ENCODE measurements around the gene ADAMTS2.

ADAMTS2 gene

DNA sequence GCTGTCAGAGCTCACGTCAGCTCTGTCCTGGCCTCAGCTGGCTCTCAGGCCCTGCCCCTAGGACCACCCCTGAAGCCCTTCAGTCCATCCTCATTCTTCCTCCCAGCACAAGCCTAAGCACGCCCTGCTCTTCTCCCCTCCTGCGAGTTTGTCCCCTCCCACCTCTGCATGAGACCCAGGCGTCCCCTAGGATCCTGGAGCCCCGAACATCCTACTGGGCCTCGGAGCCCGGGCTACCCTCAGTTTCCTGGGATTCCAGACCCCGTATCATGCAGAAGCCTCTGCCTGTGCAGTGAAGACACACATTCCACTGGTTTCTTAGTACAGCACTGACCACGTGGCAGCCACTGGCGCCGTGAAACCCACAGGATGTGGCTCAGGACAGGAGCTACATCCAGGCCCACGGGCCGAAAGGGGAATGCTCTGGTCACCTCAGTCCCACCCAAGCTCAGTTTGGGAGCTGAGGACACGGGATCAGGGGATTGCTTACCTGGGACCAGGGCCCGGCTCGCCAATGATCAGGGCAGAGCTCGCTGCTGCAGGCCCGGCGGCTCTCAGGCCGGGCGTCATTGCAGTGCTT is 220.9 kb downstream of the ADAMTS2 start:
- H2AK5ac ChIP-seq (ENCODE audit: low read length): no peak overlapping the region
- H3K4me2 ChIP-seq (ENCODE audit: low read length): no peak overlapping the region
- DNase-seq: no peak
- no peak overlapping the region for H2BK5ac ChIP-seq (ENCODE audit: low read length)
- no peaks in the 10 kb centered on the region for H3K36me3 ChIP-seq (ENCODE audit: control insufficient read depth, insufficient read depth, low read length)
- no CpG with 5 or more reads among the region's 21 CpGs for WGBS (ENCODE audit: extremely low coverage, insufficient coverage, low lambda C conversion rate)
- no peak overlapping the region for H2BK15ac ChIP-seq (replicated peaks; ENCODE audit: low read depth)
- H3K4me3 ChIP-seq (ENCODE audit: low read length): no peak overlapping the region
- no peaks in the 10 kb centered on the region for H3K27me3 ChIP-seq (ENCODE audit: insufficient read depth, low read length, poor library complexity)
- H3K23ac ChIP-seq (ENCODE audit: low read length): no peak overlapping the region
- H3K4ac ChIP-seq (ENCODE audit: low read depth, low read length): no peak overlapping the region
- H4K8ac ChIP-seq (ENCODE audit: low read depth, low read length): no peak overlapping the region
- H3K18ac ChIP-seq (ENCODE audit: low read length): no peak overlapping the region
- no peak overlapping the region for H4K5ac ChIP-seq (ENCODE audit: low read length)
- H3K56ac ChIP-seq (ENCODE audit: low read length): no peak overlapping the region
- no peak overlapping the region for H3K27ac ChIP-seq (ENCODE audit: low read depth, low read length)
- no peak overlapping the region for H3K9ac ChIP-seq (ENCODE audit: low read length)
- no peaks in the 10 kb centered on the region for H3K4me1 ChIP-seq (ENCODE audit: control insufficient read depth, low read depth, low read length)
- H2BK120ac ChIP-seq (ENCODE audit: low read depth, low read length): no peak overlapping the region
- no peaks in the 10 kb centered on the region for H3K79me2 ChIP-seq (ENCODE audit: control insufficient read depth, insufficient read depth, low read length)
- H3K79me1 ChIP-seq (ENCODE audit: low read length): no peaks in the 10 kb centered on the region

DNA sequence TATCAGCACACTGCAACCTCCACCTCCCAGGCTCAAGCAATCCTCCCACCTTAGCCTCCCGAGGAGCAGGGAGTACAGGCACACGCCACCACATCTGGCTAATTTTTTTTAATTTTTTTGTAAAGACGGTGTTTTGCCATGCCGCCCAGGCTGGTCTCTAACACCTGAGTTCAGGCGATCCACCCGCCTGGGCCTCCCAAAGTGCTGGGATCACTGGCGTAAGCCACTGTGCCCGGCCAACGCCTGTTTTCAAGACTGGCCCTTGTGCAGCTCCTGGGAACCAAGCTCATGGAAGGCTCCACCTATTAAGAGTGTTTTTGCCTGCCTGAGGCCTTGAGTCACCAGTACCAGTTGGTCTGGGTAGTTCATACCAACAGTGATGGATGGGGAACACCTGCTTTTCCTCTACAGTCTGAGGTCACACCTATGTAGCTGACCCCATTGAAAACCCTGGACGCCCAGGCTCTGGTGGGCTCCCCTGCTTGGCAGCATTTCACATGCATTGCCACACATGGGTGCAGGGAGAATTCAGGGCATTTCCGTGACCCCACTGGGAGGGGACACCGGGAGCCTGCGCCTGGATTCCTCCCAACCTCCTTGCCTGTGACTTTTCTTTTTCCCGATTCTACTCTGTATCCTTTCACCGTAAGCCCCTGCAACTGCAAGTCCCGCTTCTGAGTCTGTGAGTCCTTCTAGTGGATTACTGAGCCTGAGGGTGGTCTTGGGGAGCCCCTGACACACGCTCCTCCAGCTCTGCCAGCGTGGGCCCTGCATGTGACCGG is 221.6 kb downstream of the ADAMTS2 start:
- Histone ChIP-seq H3K4me3 (ENCODE audit: low read length) (no peak overlapping the region), H2BK120ac (ENCODE audit: low read depth, low read length) (no peak overlapping the region), H3K56ac (ENCODE audit: low read length) (no peak overlapping the region), H3K36me3 (ENCODE audit: control insufficient read depth, insufficient read depth, low read length) (no peaks in the 10 kb centered on the region), H3K27ac (ENCODE audit: low read depth, low read length) (no peak overlapping the region), H2BK5ac (ENCODE audit: low read length) (no peak overlapping the region), H2AK5ac (ENCODE audit: low read length) (no peak overlapping the region), H4K5ac (ENCODE audit: low read length) (no peak overlapping the region), H3K27me3 (ENCODE audit: insufficient read depth, low read length, poor library complexity) (no peaks in the 10 kb centered on the region), H3K79me1 (ENCODE audit: low read length) (no peaks in the 10 kb centered on the region), H3K18ac (ENCODE audit: low read length) (no peak overlapping the region), H3K9ac (ENCODE audit: low read length) (no peak overlapping the region), H3K23ac (ENCODE audit: low read length) (no peak overlapping the region), H2BK15ac (replicated peaks; ENCODE audit: low read depth) (no peak overlapping the region), H4K8ac (ENCODE audit: low read depth, low read length) (no peak overlapping the region), H3K4me1 (ENCODE audit: control insufficient read depth, low read depth, low read length) (no peaks in the 10 kb centered on the region), H3K4ac (ENCODE audit: low read depth, low read length) (no peak overlapping the region), H3K79me2 (ENCODE audit: control insufficient read depth, insufficient read depth, low read length) (no peaks in the 10 kb centered on the region), H3K4me2 (ENCODE audit: low read length) (no peak overlapping the region)
- no CpG with 5 or more reads among the region's 19 CpGs for WGBS (ENCODE audit: extremely low coverage, insufficient coverage, low lambda C conversion rate)
- DNase-seq: no peak

DNA sequence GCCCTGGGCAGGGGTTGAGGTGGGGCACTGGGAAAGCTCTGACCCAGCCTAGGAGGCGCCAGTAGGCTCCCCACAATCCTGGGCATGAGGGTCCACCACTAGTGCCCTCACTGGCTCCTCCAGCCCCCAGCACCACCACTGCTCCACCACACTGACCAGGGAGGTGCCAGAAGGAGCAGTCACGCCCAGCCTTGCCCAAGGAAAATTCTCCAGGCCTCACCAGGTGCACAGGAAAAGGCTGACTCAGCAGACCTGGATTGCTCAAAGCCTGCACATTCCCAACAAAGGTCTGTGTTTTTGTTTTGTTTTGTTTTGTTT is 222.2 kb downstream of the ADAMTS2 start:
- DNase-seq: no peak
- Histone ChIP-seq H3K4ac (ENCODE audit: low read depth, low read length) (no peak overlapping the region), H3K36me3 (ENCODE audit: control insufficient read depth, insufficient read depth, low read length) (no peaks in the 10 kb centered on the region), H2AK5ac (ENCODE audit: low read length) (no peak overlapping the region), H2BK5ac (ENCODE audit: low read length) (no peak overlapping the region), H3K79me1 (ENCODE audit: low read length) (no peaks in the 10 kb centered on the region), H3K79me2 (ENCODE audit: control insufficient read depth, insufficient read depth, low read length) (no peaks in the 10 kb centered on the region), H3K18ac (ENCODE audit: low read length) (no peak overlapping the region), H3K23ac (ENCODE audit: low read length) (no peak overlapping the region), H2BK15ac (replicated peaks; ENCODE audit: low read depth) (no peak overlapping the region), H4K5ac (ENCODE audit: low read length) (no peak overlapping the region), H3K4me2 (ENCODE audit: low read length) (no peak overlapping the region), H3K9ac (ENCODE audit: low read length) (no peak overlapping the region), H4K8ac (ENCODE audit: low read depth, low read length) (no peak overlapping the region), H3K4me3 (ENCODE audit: low read length) (no peak overlapping the region), H3K27ac (ENCODE audit: low read depth, low read length) (no peak overlapping the region), H3K4me1 (ENCODE audit: control insufficient read depth, low read depth, low read length) (no peaks in the 10 kb centered on the region), H3K27me3 (ENCODE audit: insufficient read depth, low read length, poor library complexity) (no peaks in the 10 kb centered on the region), H2BK120ac (ENCODE audit: low read depth, low read length) (no peak overlapping the region), H3K56ac (ENCODE audit: low read length) (no peak overlapping the region)
- no CpG with 5 or more reads among the region's 2 CpGs for WGBS (ENCODE audit: extremely low coverage, insufficient coverage, low lambda C conversion rate)

DNA sequence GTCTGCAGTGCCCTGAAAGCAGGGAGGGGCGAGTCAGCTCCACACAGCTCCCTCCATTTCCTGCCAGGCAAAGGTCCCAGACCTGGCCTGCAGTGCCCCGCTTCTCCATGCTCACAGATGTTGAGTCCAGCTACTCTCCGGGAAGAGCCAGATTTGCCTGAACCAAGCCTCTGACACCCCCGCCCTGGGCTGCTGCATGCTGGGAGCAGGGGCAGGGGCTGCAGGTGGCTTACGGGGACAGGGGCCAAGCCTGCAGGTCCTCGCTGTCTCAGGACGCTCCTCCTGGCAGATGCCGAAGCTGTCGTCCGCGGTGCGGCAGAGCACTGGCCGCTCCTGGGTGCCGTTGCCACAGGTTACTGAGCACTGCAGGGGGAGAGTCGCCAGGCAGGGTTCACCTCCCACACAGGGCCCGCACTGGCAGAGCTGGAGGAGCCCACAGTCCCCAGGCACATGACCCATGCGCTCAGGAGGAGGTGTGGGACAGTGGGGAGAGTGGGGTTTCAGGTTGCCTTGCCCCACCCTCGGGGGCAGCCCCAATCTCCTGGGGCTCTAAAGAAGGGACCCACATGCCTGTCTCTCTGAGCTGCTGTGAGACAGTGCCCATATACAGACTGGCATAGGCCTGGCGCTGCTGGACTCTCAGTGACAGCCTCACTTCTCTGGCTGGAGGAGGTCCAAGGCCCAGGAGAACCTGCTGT is 222.7 kb downstream of the ADAMTS2 start:
- Histone ChIP-seq H3K27ac (ENCODE audit: low read depth, low read length) (no peak overlapping the region), H4K5ac (ENCODE audit: low read length) (no peak overlapping the region), H2BK120ac (ENCODE audit: low read depth, low read length) (no peak overlapping the region), H3K4me2 (ENCODE audit: low read length) (no peak overlapping the region), H3K9ac (ENCODE audit: low read length) (no peak overlapping the region), H2BK15ac (replicated peaks; ENCODE audit: low read depth) (no peak overlapping the region), H3K4me1 (ENCODE audit: control insufficient read depth, low read depth, low read length) (no peaks in the 10 kb centered on the region), H3K18ac (ENCODE audit: low read length) (no peak overlapping the region), H2BK5ac (ENCODE audit: low read length) (no peak overlapping the region), H3K4me3 (ENCODE audit: low read length) (no peak overlapping the region), H2AK5ac (ENCODE audit: low read length) (no peak overlapping the region), H3K23ac (ENCODE audit: low read length) (no peak overlapping the region), H3K27me3 (ENCODE audit: insufficient read depth, low read length, poor library complexity) (no peaks in the 10 kb centered on the region), H3K79me1 (ENCODE audit: low read length) (no peaks in the 10 kb centered on the region), H3K56ac (ENCODE audit: low read length) (no peak overlapping the region), H3K36me3 (ENCODE audit: control insufficient read depth, insufficient read depth, low read length) (no peaks in the 10 kb centered on the region), H3K4ac (ENCODE audit: low read depth, low read length) (no peak overlapping the region), H3K79me2 (ENCODE audit: control insufficient read depth, insufficient read depth, low read length) (no peaks in the 10 kb centered on the region), H4K8ac (ENCODE audit: low read depth, low read length) (no peak overlapping the region)
- WGBS (ENCODE audit: extremely low coverage, insufficient coverage, low lambda C conversion rate): no CpG with 5 or more reads among the region's 19 CpGs
- no peak for DNase-seq

DNA sequence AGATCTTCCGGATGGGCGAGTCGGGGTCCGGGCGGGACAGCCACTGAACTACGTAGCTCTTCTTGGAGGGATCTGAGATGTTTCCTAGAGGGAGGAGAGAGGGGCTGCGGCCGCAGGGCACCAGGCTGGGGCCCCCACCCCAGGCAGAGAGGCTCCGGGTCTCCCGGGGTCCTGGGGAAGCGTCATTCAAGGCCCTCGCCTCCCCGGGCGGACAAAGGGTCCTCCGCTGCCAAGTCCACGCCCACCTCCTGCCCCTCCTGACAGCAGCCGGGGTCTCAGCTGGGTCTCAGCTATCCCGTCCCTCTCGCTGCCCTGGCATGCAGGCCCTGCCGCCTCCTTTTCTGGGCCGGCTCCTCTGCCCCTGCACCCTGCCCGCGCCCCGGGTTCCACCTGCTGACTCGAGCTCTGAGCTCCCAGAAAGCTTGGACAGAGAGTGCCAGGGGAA is 223.6 kb downstream of the ADAMTS2 start:
- Histone ChIP-seq H2AK5ac (ENCODE audit: low read length) (no peak overlapping the region), H3K27me3 (ENCODE audit: insufficient read depth, low read length, poor library complexity) (no peaks in the 10 kb centered on the region), H3K56ac (ENCODE audit: low read length) (no peak overlapping the region), H2BK15ac (replicated peaks; ENCODE audit: low read depth) (no peak overlapping the region), H3K36me3 (ENCODE audit: control insufficient read depth, insufficient read depth, low read length) (no peaks in the 10 kb centered on the region), H3K79me2 (ENCODE audit: control insufficient read depth, insufficient read depth, low read length) (no peaks in the 10 kb centered on the region), H3K79me1 (ENCODE audit: low read length) (no peaks in the 10 kb centered on the region), H2BK5ac (ENCODE audit: low read length) (no peak overlapping the region), H2BK120ac (ENCODE audit: low read depth, low read length) (no peak overlapping the region), H4K8ac (ENCODE audit: low read depth, low read length) (no peak overlapping the region), H3K4me1 (ENCODE audit: control insufficient read depth, low read depth, low read length) (no peaks in the 10 kb centered on the region), H3K4ac (ENCODE audit: low read depth, low read length) (no peak overlapping the region), H3K9ac (ENCODE audit: low read length) (no peak overlapping the region), H3K23ac (ENCODE audit: low read length) (no peak overlapping the region), H3K4me3 (ENCODE audit: low read length) (no peak overlapping the region), H4K5ac (ENCODE audit: low read length) (no peak overlapping the region), H3K18ac (ENCODE audit: low read length) (no peak overlapping the region), H3K27ac (ENCODE audit: low read depth, low read length) (no peak overlapping the region), H3K4me2 (ENCODE audit: low read length) (no peak overlapping the region)
- WGBS (ENCODE audit: extremely low coverage, insufficient coverage, low lambda C conversion rate): no CpG with 5 or more reads among the region's 25 CpGs
- DNase-seq: no peak
